Fibroblast of pulmonary artery (primary cell): ENCODE results near the gene C18orf63.

Experiments used
- DNase-seq: peaks from one replicate; pipeline ENCODE4 v3.0.0-alpha.2; 2010; ENCODE audit warnings: low read depth
- H3K4me3 ChIP-seq: replicated peaks from 2 replicates; pipeline ENCODE4 v1.5.1; 2011; ENCODE audit warnings: low read depth, mild to moderate bottlenecking, control low read depth, low read length, moderate library complexity
- CTCF ChIP-seq: IDR thresholded peaks from 2 replicates; pipeline ENCODE4 v1.5.1; 2011; ENCODE audit warnings: mild to moderate bottlenecking, control low read depth, low read length, inconsistent platforms; ENCODE audit errors: missing control alignments

The C18orf63 gene

GRCh38 chr18:74315464-74316256 lies at the start of gene C18orf63:
Gene C18orf63 (plus strand): TSS chr18:74315839. CDS start chr18:74317866, 2,027 bp downstream.
- H3K4me3 ChIP-seq = no peak within 1 kb of the TSS
- TF ChIP-seq CTCF = no peak
- DNase-seq = no peak

- DNase-seq = no peak
- H3K4me3 ChIP-seq = no peak overlapping the region
- no peak for TF ChIP-seq CTCF
Observed at GRCh38 chr18:74266161-74266560, 49.5 kb upstream of the C18orf63 start.

DNA sequence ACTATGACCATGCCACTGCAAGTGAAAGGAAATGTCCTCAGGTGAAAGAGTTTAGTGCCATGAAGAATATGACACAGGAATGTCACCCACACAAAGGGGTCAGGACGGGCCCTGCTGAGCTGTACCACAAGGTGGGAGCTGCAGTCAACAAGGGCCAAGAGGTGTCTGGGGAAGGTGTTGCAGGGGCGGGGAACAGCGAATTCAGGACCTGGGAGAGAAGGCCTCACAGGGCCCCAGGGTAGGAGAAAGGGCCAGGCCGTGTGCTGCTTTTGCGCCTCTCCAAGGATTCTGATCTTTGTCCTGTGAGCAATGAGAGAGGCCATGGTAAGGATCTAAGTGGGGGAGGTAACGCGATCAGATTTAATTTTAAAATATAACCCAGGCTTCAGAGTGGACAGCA lies 47.5 kb upstream of the C18orf63 start:
- no peak overlapping the region for H3K4me3 ChIP-seq
- TF ChIP-seq CTCF = no peak
- DNase-seq = no peak

DNA sequence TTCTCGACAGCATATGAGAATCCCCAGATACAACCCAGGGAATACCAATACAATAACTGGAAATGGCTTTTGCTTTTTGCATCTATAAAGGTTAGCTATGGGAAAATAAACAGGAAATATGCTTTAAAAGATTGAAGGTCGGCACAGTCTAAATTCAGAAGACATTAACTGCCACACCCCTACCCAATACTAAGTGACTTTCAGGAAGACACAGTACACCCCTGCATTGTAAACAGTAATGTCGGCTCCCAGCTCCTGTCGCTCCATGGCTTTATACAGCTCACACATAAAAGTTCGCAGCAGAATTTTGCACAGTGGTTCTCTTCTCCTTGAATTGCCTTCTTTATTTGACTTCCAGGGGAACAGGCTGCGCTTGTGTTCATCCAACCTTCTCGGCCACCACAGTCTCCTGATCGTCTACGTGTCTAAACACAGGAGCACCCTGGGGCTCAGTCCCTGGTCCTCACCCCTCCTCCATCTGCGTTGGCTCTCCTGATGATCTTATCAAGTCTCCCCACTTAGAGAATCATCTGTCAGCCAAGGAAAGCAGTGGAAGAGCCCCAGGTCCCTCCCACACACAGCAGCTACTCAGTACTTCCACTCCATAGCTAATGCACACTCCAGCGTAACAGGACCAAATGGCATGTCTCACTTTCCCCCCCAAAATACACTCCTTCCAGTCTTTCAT lies 46.6 kb upstream of the C18orf63 start:
- H3K4me3 ChIP-seq = no peak overlapping the region
- peak; percentile 48 for DNase-seq
- TF ChIP-seq CTCF = no peak

- H3K4me3 ChIP-seq = no peak overlapping the region
- DNase-seq = no peak
- TF ChIP-seq CTCF = no peak
Observed at GRCh38 chr18:74271635-74272034, 44.0 kb upstream of the C18orf63 start.

- TF ChIP-seq CTCF = no peak
- no peak for DNase-seq
- no peak overlapping the region for H3K4me3 ChIP-seq
Observed at GRCh38 chr18:74273394-74273793, 42.2 kb upstream of the C18orf63 start.
